Stimulated activated CD8-positive, alpha-beta memory T cell treated with anti-CD3 and anti-CD28 coated beads, Interleukin-12 subunit alpha, Interleukin-12 subunit beta, amount 100 ng/mL, for 1 hour (primary cell): ENCODE results near the gene OBSCN.

Source experiments
- DNase-seq: peaks from one replicate; pipeline ENCODE4 v3.0.0-alpha.2; 2020; ENCODE audit warnings: low read depth

OBSCN gene

DNA sequence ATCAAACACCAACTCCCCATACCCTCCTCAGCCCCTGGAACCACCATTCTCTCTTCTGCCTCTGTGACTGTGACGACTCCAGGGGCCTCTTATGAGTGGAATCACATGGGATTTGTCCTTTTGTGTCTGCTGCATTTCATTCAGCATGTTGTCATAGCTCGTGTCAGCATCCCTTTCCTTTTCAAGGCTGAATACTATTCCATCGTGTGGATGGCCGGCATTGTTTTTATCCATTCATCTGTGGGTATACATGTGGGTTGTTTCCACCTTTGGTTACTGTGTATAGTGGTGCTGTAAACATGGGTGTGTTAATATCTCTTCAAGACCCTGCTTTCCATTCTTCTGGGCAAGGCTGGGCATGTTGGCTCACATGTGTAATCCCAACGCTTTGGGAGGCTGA, 17.1 kb upstream of the OBSCN start:
- DNase-seq = no peak

DNA sequence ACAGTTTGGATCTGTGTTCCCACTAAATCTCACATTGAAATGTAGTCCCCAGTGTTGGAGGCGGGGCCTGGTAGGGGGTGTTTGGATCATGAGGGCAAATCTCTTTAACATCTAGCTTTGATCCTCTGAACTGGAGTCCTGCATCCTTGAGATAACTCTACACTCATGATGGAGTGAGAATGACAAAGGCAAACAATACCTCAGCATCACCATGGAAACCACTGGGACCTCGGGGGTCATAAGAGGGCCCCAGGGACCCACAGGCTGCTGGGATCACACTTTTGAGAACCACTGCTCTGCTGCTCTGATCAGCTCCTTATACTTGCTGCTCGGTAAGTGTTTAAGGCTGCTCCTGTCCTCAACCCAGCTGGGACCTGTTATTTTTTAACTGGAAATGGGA, 13.4 kb upstream of the OBSCN start:
- no peak for DNase-seq

DNA sequence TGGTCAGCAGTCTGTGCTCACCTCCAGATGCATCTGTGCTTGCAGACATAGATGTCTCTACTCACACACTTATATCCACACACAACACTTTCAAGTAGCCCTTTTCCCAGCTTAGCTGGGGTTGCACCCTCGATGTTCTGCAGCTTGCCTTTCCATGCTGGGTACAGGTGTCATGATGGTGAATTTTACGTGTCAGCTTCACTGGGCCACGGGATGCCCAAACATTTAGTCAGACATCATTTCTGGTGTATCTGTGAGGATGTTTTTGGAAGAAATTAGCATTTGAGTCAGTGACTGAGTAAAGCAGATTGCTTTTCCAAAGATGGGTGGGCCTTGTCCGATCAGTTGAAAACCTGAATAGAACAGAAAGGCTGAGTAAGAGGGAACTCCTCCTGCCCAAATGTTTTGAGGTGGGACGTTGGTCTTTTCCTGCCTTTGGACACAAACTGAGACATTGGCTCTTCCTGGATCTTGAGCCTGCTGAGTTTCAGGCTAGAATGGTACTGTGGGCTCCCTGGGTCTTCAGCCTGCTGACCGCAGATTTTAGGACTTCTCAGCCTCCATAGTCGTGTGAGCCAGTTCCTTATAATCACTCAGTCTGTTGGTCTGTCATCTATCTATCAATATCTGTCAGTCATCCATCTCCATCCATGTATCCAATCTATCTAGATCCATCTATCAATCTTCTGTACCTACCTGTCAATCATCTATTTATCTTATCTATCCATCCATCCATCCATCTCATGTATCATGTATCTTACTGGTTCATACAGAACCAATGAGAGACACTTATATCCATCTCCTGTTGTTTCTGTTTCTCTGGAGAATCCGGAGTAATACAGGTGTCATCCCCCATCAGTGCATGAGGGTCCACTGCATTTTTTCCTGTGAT, 12.7 kb upstream of the OBSCN start:
- DNase-seq = no peak

DNA sequence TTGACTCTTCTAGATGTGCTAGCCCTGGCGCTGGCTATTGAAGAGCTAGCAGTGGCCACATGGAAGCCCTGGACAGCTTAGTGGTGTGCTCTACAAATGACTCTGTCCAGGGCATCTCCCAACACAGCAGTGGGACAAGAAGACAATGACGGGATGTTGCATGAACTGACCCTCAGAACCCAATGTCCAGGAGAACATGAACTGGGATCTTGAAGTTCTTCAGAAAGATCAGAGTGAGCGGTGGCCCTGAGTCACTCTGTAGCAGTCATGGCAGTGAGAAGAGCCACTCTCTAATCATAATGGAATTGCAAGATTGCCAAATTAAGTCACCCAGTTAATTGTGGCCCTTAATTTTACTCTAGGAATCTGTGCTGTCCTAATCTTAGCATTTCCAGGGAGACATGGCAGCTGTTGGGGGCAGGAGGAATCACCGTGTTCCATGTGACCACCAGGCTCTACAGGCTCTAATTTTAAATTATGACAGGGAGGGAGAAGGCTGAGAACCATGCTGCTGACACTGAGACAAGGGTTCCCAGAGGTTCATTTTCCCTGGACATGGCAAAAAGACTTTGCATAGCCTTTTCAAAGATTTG, 10.2 kb upstream of the OBSCN start:
- DNase-seq = no peak

DNA sequence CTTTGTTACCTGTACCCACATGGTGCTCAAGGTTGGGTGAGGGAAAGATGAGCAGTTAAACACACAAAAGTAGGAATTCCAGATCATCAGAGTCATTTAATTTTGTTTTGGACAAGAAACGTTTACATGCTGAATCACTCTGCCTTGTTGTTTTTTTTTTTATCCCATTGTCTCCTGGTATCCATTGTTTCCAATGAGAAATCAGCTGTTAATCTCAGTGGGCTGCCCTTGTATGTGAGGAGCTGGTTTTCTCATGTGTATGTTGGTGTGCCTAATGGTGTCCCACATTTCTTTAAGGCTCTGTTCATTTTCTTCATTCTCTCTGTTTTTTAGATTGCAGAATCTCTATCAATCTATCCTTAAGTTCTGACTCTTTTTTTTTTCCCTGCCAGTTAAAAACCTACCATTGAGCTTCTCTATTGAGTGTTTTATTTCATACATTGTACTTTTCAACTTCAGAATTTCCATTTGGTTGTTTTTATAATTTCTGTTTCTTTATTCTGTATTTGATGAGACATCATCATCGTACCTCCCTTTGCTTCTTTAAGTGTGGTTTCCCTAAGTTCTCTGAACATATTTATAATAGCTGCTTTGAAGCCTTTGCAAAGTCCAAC, 8.8 kb upstream of the OBSCN start:
- DNase-seq = no peak

DNA sequence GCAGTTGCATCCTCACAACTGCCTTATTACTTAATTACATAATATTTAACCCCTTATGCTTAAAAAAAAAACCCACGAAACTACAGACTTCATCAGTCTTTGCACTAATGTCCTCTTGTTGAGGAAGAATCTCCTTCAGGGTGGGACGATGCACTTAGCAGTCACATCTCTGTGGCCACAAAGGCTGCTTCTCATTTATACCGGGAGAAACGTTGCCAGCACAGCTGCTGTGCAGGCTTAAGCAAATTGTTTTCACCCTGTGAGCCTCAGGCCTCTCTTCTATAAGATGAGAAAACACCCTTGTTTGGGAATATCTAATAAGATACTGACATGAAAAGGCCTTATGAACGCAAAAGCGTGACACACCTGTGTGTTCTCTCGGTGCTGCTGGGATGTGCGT, 2.9 kb upstream of the OBSCN start:
- DNase-seq = no peak

DNA sequence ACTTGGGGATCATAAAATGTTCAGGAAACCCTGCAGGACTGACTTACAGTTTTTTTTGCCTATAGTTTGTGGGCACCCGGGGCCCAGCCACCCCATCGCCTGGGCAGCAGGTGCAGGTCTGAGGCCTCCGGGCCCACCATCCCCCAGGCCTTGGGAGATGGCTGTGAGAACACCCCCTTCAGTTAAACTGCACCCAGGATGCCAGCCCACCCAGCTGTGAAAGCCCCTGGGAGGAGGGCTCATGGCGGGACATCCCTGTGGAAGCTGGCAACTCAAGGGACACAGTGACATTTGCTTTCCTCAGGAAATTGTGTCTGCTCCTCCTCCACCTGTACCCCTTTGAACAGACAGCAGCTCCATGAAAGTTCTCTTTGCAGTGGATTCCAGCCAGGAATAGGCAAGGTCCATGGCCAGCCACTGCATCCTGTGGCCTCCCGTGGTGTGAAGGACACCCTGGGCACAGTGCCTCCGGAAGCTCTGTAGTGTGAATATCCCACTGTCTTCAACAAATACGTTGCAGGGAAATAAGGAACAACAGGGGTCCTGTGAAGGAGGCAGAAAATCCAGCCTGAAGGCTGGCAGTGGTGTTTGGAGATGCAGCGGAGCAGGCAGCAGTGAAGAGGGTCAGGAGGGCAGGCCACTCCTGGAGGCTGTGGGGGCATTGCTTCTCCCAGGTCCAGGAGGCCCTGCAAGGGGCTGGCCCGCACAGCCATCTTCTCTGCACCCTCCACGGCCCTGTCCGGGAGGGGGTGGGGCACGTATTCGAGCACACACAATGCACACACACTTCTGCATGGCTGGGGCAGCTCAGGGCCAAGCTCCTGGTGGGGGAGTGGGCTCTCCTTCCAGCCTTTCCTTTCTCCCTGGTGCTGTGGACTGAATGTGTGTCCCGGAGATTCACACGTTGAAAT, 2.1 kb upstream of the OBSCN start:
- no peak for DNase-seq

DNA sequence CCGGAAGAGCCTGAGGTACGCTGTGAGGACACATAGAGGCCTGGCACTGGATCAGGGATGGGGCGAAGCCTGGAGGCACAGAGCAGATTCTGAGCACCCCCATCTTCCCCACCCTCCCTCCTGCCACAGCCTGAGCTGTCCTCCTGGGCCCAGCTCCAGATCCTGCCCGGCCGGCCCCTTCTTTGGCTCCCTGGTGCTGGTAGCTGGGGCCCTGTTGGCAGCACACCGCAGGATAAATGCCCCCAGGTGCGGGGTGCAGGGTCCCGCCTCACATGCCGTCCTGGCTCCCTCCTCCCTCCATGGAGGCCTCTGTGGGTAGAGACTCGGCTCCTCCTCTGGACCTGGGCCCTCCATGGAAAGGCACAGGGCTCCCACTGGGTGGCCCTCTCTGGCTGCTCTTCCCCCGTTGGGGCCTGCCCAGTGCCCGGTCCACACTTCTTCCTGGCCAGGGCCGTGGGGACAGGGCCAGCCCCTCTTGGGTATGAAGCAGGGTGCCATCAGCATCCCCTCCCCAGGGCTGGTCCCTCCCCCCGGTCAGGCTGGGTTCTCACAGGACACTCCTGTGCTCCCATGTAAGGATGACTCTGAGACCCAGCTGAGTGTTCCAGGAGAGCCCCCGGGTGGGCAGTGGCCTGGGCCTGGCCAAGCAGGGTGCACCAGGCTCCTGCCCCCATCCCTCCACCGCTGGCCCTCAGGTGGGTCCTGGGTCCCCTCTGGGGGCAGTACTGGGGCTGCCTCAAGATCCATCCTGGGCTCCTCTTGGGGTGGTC, 1.1 kb upstream of the OBSCN start:
- no peak for DNase-seq

DNA sequence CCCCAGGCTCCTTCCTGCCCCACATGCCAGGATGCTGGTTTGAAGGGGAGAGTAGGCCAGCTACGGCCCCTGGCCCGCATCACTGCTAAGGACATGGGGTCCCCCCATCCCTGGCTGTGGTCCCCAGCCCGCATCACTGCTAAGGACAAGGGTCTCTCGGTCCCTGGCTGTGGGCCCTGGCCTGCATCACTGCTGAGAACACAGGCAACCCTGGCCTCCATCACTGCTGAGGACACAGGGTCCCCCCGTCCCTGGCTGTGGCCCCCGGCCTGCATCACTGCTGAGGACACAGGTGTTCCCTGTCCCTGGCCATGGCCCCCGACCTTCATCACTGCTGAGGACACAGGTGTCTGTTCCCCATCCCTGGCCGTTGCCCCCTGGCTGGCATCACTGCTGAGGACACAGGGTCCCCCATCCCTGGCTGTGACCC, 448 bp upstream of the OBSCN start:
- no peak for DNase-seq

DNA sequence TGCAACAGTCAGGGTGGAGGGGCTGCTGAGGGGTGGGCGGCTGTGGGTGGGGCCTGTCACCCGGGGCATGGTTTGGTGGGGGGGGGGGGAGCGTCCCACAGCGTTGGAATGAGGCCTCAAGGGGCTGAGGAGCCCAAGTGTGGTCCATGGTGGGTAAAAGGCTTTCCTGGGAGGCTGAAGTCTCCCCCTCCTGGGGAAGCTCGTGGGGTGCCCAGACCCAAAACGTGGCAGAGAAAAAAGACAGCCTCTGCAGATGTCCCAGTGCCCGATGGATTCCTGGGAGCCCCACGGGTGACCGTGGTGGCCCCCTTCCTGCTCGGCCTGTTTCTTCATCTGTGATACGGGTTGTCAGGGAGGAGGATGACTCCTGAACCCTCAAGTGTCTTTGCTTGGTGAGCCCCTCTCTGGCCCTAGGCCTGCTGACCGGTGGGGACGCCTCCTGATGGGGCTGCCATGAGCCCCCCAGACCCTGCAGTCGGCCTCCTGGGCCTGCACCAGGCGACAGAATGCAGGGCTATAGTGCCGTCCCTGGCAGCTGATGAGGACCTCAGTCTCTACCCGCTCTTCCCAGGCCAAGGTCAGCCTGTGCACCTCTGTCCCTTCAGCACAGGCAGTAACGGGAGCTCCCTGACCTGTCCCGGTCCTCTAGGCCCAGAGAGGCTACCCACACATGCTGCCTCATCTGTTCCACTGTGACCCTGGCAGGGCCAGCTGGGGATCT, 1.1 kb downstream of the OBSCN start:
- DNase-seq = no peak

DNA sequence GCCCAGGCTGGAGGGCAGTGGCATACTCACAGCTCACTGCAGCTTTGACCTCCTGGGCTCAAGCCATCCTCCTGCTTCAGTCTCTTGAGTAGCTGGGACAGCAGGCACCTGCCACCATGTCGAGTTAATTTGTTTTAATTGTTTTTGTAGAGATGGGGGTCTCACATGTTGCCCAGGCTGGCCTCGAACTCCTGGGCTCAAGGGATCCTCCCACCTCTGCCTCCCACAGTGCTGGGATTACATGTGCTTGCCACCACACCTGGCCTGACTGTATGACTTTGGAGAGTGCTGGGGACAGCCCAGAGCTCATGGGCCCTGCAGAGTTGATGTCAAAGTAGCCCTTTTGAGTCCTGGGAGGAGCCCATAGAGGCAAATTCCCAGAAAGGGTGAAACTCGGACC, 1.8 kb downstream of the OBSCN start:
- no peak for DNase-seq

DNA sequence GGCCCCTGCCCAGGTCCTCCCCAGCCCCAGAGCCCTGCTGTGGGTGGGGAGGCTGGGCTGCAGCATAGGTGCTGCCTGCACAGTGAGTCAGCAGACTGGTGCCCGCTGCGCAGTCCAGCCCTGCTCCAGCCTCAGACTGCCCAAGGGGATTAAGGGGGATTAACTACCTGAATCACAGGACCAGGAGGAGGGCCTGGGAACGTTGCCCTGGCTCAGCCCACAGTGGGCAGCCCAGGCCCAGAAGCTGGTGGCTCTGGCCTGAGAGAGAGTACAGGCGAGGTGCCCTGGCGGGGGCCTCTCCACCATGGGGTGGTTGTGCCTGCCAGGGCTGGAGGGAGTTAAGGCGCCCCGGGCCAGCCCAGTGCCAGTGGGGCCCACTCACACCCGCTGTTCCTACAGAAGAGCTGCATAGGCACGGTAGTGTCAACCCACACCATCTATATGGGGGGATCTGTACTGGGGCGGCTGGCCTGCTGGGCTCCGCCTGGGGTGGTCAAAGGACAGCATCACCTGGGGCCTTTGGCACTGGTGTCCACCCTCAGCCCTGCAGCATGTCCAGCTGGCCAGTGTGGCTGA, 2.3 kb downstream of the OBSCN start:
- no peak for DNase-seq

DNA sequence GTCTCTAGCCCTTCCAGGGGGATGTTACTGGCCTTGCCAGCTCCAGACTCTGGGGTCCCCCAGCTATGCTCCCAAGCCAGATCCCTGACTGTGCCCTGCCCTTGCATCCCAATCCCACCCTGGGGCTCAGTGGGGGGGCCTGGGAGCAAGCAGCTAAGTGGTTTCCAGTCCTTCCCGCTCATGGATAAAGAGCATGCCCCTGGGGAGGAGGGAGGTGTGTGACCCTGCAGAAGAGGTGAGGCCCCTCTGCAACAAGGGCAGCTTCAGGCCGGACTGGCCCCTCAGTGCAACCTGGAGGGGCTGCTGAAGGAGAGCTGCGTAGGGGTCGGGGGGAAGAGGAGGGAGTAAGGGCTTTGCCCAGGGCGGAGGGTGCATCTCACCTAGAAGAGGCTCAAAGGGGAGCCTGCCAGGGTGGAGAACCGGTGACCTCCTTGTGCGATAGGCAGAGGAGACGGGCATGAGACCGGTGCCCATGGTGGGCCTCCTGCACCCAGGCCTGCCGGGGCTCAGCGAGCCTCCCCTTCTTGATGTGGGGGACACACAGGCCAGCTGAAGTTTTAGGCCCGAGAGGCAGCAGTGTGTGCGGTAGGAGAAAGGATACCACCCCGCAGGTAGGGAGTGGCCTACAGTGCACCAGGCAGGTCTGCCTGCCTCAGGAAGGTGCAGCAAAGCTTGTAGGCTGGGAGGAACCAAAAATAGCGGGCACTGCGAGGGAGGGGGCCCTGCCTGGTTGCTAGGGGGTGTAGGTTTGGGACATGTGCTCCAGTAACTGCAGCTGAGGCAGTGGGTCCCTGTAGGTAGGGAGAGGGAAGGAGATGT, 3.1 kb downstream of the OBSCN start:
- DNase-seq = no peak

DNA sequence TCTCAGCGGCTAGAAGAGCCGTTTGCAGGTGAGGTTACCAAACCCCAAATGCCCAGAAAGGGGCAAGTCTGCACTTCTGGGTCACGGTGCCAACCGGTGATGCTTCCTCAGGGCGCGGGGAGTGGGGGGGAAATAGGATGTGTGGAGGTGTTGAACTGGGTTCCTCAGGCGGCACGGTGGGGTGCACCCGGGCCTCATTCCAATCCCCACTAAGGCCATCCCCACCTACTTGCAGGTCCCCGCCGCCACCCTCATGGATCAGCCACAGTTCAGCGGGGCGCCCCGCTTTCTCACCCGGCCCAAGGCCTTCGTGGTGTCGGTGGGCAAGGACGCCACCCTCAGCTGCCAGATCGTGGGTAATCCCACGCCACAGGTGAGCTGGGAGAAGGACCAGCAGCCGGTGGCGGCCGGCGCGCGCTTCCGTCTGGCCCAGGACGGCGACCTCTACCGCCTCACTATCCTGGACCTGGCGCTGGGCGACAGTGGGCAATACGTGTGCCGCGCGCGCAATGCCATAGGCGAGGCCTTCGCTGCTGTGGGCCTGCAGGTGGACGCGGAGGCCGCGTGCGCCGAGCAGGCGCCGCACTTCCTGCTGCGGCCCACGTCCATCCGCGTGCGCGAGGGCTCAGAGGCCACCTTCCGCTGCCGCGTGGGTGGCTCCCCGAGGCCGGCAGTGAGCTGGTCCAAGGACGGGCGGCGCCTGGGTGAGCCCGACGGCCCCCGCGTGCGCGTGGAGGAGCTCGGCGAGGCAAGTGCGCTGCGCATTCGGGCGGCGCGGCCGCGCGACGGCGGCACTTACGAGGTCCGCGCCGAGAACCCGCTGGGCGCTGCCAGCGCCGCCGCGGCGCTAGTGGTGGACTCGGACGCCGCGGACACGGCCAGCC, 3.9 kb downstream of the OBSCN start:
- no peak for DNase-seq

DNA sequence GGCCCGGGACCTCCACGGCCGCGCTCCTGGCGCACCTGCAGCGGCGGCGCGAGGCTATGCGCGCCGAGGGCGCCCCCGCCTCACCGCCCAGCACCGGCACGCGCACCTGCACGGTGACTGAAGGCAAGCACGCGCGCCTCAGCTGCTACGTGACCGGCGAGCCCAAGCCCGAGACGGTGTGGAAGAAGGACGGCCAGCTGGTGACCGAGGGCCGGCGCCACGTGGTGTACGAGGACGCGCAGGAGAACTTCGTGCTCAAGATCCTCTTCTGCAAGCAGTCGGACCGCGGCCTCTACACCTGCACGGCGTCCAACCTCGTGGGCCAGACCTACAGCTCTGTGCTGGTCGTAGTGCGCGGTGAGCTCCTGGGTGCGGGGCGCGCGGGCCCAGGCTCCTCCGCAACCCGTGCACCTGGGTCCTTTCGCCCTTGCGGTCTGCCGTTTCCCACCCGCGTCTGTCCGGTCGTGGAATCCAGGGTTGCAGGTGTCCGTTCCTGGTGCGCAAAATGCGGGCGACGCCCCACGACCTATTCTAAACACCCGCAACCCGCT, 4.6 kb downstream of the OBSCN start:
- no peak for DNase-seq

DNA sequence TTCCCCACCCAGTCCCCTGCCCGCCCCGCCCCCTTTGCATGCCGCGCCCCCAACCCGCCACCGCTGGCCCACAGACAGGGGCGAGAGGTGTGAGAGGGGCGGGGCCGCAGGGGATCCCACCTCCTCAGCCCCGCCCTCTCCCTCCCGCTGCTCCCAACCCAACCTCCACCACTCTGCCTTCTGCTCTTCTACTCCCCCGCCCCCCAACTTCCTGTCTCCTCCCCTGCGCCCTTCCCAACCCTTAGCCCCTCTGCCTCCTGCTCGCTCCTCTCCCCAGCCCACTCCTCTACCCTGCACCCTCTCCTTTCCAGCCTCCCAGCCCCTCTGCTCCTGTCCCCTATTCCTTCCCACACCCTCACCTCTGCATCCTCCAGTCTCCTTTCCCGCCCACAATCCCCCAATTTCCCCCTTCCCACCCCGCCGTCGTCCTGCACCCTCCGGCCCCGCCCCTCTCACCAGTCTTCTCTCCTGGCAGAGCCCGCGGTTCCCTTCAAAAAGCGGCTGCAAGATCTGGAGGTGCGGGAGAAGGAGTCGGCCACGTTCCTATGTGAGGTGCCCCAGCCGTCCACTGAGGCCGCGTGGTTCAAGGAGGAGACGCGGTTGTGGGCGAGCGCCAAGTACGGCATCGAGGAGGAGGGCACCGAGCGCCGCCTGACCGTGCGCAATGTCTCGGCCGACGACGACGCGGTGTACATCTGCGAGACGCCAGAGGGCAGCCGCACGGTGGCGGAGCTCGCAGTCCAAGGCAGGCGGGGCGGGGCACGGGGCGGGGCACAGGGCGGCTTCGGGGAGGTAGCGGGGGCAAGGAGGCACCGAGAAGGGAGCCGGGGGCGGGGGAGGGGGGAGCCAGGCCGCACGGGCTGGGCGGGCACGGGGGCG, 5.4 kb downstream of the OBSCN start:
- peak; percentile 85 for DNase-seq
